Suppressor macrophage treated with lipopolysaccharide for 4 hours (primary cell): ENCODE measurements around the gene BCLAF3.

Experiments
- DNase-seq: peaks from one replicate; pipeline ENCODE4 v3.0.0-alpha.2; 2020

The BCLAF3 gene

GRCh38 chrX:19964017-19964710 is 26.7 kb downstream of the BCLAF3 start:
- no peak for DNase-seq

- no peak for DNase-seq
Measured at GRCh38 chrX:19960913-19961312, 29.9 kb downstream of the BCLAF3 start.

- no peak for DNase-seq
Measured at GRCh38 chrX:19958552-19959486, 32.0 kb downstream of the BCLAF3 start.

- no peak for DNase-seq
Measured at GRCh38 chrX:19956923-19957322, 33.9 kb downstream of the BCLAF3 start.

- no peak for DNase-seq
Measured at GRCh38 chrX:19956306-19956705, 34.6 kb downstream of the BCLAF3 start.

GRCh38 chrX:19955306-19955705 is 35.6 kb downstream of the BCLAF3 start:
- DNase-seq = no peak

GRCh38 chrX:19954335-19955096 is 36.3 kb downstream of the BCLAF3 start:
- DNase-seq = no peak

- DNase-seq = no peak
Measured at GRCh38 chrX:19953145-19953544, 37.7 kb downstream of the BCLAF3 start.

- no peak for DNase-seq
Measured at GRCh38 chrX:19949340-19949739, 41.5 kb downstream of the BCLAF3 start.

- DNase-seq = no peak
Measured at GRCh38 chrX:19947612-19948011, 43.2 kb downstream of the BCLAF3 start.
